Hair follicle dermal papilla cell (primary cell): ENCODE data around the gene SORT1. TPM values are rescaled to one million over a fixed set of nuclear protein-coding genes. Genes with fewer than 3 reads are reported as not detected.

Source experiments
- total RNA-seq: library from RNA; depleted of rRNA; stranded (reverse); fragments of >200 nt; gene quantifications from 2 replicates; pipeline ENCODE4 v1.2.3, GENCODE V29; 2012

Gene SORT1
- total RNA-seq = 9.6 and 13.1 TPM in 2 replicates

GRCh38 chr1:109397581-109398342 is at the start of gene SORT1:
SORT1 (minus strand) TSS chr1:109397918; CDS start chr1:109397892, 26 bp downstream.

GRCh38 chr1:109426281-109427170 is 28.8 kb upstream of the SORT1 start, which contains the start of gene PSMA5:
PSMA5 (minus strand) TSS chr1:109426448; CDS start chr1:109426330, 118 bp downstream.

GRCh38 chr1:109306832-109307273 is 90.9 kb downstream of the SORT1 start, which contains the start of gene MYBPHL:
MYBPHL (minus strand) TSS chr1:109307011; CDS start chr1:109306991, 20 bp downstream.

GRCh38 chr1:109282952-109283747 is 114.6 kb downstream of the SORT1 start, which contains the start of gene PSRC1:
PSRC1 (minus strand) TSS chr1:109283145.

Other genes starting within 250 kb of the SORT1 start
- gene SARS1, start 184.0 kb downstream of the SORT1 start, total RNA-seq = 299 and 317 TPM in 2 replicates
- gene CELSR2, start 148.4 kb downstream of the SORT1 start, total RNA-seq = 0.97 and 1.8 TPM in 2 replicates
- 3.0 and 5.0 TPM in 2 replicates for gene PSRC1, start 114.8 kb downstream of the SORT1 start, total RNA-seq
- not detected in 2 replicates for gene MYBPHL, start 90.9 kb downstream of the SORT1 start, total RNA-seq
- gene PSMA5, start 28.5 kb upstream of the SORT1 start, total RNA-seq = 31.3 and 47.8 TPM in 2 replicates
- under 0.01 and 0.12 TPM in 2 replicates for gene SYPL2, start 68.6 kb upstream of the SORT1 start, total RNA-seq
- 3.5 and 3.7 TPM in 2 replicates for gene ATXN7L2, start 86.0 kb upstream of the SORT1 start, total RNA-seq
- gene CYB561D1, start 96.2 kb upstream of the SORT1 start, total RNA-seq = 11.7 and 12.2 TPM in 2 replicates
- 3.3 and 4.9 TPM in 2 replicates for gene AMIGO1, start 111.8 kb upstream of the SORT1 start, total RNA-seq
- gene GPR61, start 142.0 kb upstream of the SORT1 start, total RNA-seq = not detected in 2 replicates
- gene GNAI3, start 150.7 kb upstream of the SORT1 start, total RNA-seq = 12.9 and 14.3 TPM in 2 replicates
- 0.16 TPM in 1 of 2 replicates, not detected in the other for gene GNAT2, start 221.7 kb upstream of the SORT1 start, total RNA-seq
- 140 and 147 TPM in 2 replicates for gene AMPD2, start 221.9 kb upstream of the SORT1 start, total RNA-seq